IPS DF 4.7 (cell line): ENCODE results near the gene DCLK1.

Source experiments
- DNase-seq: peaks from one replicate; pipeline ENCODE4 v3.0.0-alpha.2; 2013; ENCODE audit warnings: low spot score; ENCODE audit errors: extremely low read depth

DCLK1 gene

GRCh38 chr13:36131222-36131930 is at the start of gene DCLK1:
Gene DCLK1 (minus strand): TSS chr13:36131382.
- DNase-seq: no peak

GRCh38 chr13:36175621-36176020 is 44.4 kb upstream of the DCLK1 start:
- DNase-seq: no peak

- DNase-seq: no peak
These were observed 43.7 kb upstream of the DCLK1 start for GRCh38 chr13:36174923-36175322.

GRCh38 chr13:36173571-36174322 is 42.6 kb upstream of the DCLK1 start:
- no peak for DNase-seq

- no peak for DNase-seq
These were observed 34.9 kb upstream of the DCLK1 start for GRCh38 chr13:36166046-36166445.

- no peak for DNase-seq
These were observed 32.7 kb upstream of the DCLK1 start for GRCh38 chr13:36163809-36164308.

GRCh38 chr13:36163286-36163685 is 32.1 kb upstream of the DCLK1 start:
- no peak for DNase-seq

GRCh38 chr13:36160297-36160696 is 29.1 kb upstream of the DCLK1 start:
- DNase-seq: no peak

GRCh38 chr13:36158611-36159010 is 27.4 kb upstream of the DCLK1 start:
- DNase-seq: no peak

GRCh38 chr13:36157480-36157879 is 26.3 kb upstream of the DCLK1 start:
- DNase-seq: no peak

- DNase-seq: no peak
These were observed 23.5 kb upstream of the DCLK1 start for GRCh38 chr13:36154567-36155291.

GRCh38 chr13:36151591-36151990 is 20.4 kb upstream of the DCLK1 start:
- DNase-seq: no peak

- no peak for DNase-seq
These were observed 17.3 kb upstream of the DCLK1 start for GRCh38 chr13:36148446-36148845.

GRCh38 chr13:36147330-36147729 is 16.1 kb upstream of the DCLK1 start:
- no peak for DNase-seq

- DNase-seq: no peak
These were observed 15.5 kb upstream of the DCLK1 start for GRCh38 chr13:36146511-36147269.

GRCh38 chr13:36143738-36144137 is 12.6 kb upstream of the DCLK1 start:
- no peak for DNase-seq

GRCh38 chr13:36142735-36143134 is 11.6 kb upstream of the DCLK1 start:
- no peak for DNase-seq

- no peak for DNase-seq
These were observed 4.7 kb upstream of the DCLK1 start for GRCh38 chr13:36135876-36136275.

GRCh38 chr13:36134632-36135031 is 3.5 kb upstream of the DCLK1 start:
- DNase-seq: no peak

- no peak for DNase-seq
These were observed 2.9 kb upstream of the DCLK1 start for GRCh38 chr13:36133950-36134626.

GRCh38 chr13:36132376-36132775 is 1.2 kb upstream of the DCLK1 start:
- no peak for DNase-seq
